NCI-H2107 (cell line): ENCODE results near the gene MAPRE2.

Source experiments
- DNase-seq: peaks from one replicate; lab custom pipeline; 2025; lab: John Stamatoyannopoulos, UW

Gene MAPRE2

DNA sequence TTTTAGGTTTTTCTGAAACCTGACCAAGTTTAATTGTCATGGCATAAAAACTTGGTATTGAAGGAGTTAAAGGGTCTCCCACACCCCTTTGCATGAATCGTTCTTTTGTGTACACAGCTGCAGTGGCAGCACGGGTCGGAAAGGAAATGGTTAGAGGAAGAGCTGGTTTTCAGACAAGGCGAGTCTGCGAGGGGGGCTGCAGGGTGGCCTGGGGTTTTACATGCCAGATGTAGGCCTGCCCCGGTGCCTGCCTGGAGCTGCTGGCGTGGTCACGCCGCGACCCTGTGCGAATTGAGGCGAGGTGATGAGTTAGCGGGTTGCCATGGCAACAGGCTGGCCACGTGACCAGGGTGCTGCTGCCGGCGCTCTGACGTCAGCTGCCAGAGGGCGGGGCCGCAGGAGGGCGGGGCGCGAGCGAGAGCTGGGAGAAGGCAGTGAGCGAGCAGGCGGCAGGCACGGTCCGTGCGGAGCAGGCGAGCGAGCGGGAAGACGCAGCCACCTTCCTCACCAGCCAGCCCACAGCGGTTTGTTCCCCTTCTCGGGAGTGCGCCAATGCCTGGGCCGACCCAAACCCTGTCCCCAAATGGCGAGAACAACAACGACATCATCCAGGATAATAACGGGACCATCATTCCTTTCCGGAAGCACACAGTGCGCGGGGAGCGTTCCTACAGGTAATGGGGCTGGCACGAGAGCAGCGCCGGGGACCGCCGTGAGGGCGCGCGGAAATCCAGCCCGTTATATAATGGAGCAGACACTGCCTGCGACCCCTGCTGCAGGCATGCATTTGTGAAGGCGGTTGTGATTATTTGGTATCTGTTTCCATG lies at the start of gene MAPRE2:
Gene MAPRE2 (plus strand): TSS at position 426 of the 827 bp plus-strand sequence. CDS start 127 bp downstream, at position 553.
- peak; percentile 82 for DNase-seq

DNA sequence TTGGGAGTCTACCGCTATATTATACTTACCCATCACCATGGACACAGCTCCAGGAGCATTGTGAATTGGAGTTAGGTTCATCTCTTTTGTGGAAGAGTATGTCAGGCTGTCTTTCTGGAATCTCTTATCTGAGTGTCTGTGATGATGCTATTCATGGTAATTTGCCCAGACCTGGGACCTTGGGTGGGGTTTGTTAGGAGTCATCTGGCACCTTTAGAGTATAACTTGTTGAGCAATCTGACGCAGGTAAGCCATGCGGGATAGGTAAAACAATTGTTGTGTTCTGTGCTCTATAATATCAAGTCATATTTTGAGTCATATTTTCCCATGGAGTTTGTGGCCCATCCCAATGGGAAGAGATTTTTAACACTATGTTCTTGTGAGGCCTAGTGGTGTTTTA lies 49.7 kb upstream of the MAPRE2 start:
- no peak for DNase-seq

GRCh38 chr18:34993289-34993688 lies 47.9 kb upstream of the MAPRE2 start:
- no peak for DNase-seq

GRCh38 chr18:34995746-34996145 lies 45.5 kb upstream of the MAPRE2 start:
- no peak for DNase-seq

GRCh38 chr18:34998661-34999060 lies 42.6 kb upstream of the MAPRE2 start:
- no peak for DNase-seq

GRCh38 chr18:34999756-35000289 lies 41.4 kb upstream of the MAPRE2 start:
- DNase-seq = no peak

- DNase-seq = no peak
These were observed 40.8 kb upstream of the MAPRE2 start for GRCh38 chr18:35000457-35000856.

- DNase-seq = no peak
These were observed 39.1 kb upstream of the MAPRE2 start for GRCh38 chr18:35002120-35002519.

DNA sequence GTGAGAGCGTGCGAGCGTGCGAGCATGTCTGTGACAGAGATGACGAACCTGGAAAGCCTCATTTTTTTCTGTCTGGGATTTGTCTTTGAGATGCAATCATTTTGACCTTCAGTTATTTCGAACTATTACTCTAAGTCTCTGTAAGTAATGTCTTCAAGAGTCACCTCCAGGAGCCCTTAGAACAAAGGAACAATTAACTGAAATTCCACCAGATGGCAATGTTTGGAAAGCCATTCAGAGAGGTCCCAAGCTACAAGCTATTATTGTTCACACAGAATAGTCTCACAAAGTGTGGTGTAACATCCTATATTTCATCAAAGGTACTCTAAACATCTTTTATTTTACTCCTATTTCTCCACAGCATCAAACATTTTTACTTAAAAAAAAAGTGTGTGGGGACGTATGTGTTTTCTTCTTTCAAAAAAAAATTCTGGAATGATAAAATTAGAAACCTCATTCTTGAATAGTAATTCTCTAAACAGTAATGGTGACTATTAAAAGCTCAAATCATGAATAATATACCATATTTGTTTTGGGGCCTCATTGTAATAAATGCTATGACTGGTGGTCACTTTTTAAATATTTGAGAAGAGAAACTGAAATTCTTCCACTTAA lies 35.1 kb upstream of the MAPRE2 start:
- DNase-seq = no peak

DNA sequence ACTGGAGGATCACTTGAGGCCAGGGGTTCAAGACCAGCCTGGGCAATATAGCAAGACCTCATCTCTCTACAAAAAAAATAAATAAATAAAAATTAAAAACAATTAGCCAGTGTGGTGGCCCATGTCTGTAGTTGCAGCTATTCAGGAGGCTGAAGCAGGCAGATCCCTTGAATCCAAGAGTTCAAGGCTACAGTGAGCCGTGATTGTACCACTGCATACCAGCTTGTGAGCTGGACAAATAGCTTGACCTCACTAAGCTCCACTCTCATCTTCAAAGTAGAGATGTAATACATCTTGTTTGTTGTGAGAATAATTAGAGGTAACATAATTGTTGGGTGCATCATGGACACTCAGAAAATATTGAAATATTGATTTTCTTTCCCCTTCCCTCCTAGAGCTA lies 31.1 kb upstream of the MAPRE2 start:
- no peak for DNase-seq

DNA sequence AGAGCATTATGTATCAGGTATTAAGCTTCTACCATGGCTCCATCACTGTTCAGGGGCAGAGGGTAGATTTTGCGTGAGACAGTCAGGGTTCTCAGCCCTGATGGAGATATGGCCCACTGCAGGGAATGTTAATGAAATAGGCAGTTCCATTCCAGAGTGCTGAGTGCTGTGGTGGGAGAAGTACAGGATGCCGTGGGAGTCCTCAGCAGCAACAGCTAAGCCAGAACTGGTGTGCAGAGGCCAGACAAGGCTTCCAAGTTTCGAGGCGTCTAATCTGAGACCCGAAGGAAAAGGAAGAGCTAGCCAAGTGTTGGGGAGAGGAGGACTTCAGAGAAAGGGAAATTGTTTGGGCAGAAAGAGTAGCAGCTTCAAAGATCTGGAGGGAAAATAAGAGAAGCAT lies 30.2 kb upstream of the MAPRE2 start:
- DNase-seq = no peak

GRCh38 chr18:35019933-35020332 lies 21.3 kb upstream of the MAPRE2 start:
- no peak for DNase-seq

- no peak for DNase-seq
These were observed 18.7 kb upstream of the MAPRE2 start for GRCh38 chr18:35022426-35023001.

GRCh38 chr18:35024196-35024595 lies 17.0 kb upstream of the MAPRE2 start:
- DNase-seq = no peak

DNA sequence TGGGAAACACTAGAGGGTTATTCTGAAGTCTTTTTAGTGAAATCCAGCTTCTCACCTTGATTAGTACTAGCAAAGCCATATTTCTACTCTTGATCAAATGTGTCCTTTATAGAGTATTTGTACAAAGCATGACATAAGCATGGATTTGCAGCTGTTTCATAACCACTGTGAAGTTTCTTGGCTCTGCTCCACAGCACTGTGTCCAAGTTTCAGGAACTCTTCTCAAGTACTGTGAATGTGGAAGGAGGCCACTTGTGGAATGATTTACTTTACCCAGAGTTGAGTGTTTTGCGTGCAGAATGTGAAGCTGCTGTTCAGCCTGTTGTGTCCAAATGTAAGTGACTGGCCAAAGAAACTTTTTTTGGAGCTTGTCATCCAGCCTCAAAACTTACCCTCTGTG lies 16.2 kb upstream of the MAPRE2 start:
- DNase-seq = no peak

- DNase-seq = no peak
These were observed 14.7 kb upstream of the MAPRE2 start for GRCh38 chr18:35026407-35027061.

DNA sequence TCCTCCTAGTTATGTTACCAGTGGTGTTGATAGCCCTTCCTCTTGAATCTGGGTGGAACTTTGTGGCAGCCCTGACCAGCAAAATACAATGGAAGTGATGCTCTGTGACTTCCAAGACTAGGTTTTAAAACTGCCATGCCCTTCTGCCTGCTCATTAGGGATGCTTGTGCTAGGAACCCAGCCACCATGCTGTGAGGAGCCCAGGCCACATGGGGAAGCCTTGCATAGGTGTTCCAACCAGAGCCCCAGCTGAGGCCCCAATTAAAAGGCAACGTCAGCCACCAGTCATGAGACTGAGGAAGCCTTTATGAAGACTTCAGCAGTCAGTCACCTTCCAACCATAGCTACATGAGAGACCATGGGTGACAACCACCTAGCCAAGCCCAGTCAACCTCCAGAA lies 14.0 kb upstream of the MAPRE2 start:
- no peak for DNase-seq

DNA sequence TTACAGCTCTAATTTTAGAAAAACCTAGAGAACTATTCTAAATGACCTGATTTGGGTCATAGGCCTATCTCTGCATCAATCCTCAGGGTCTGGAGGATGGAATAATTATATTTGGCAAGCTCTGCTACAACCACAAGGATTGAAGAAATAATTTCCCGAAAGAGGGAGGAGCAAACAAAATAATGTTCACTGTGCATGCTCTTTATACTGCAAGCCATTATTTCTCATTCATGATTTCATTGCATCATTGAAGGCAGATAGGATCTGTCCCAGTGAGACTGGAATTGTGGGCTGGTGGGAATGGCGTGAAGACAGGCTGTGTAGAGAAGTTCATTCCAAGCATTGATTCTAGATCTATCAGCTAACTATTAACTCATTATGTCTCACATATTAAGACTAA lies 12.7 kb upstream of the MAPRE2 start:
- no peak for DNase-seq

DNA sequence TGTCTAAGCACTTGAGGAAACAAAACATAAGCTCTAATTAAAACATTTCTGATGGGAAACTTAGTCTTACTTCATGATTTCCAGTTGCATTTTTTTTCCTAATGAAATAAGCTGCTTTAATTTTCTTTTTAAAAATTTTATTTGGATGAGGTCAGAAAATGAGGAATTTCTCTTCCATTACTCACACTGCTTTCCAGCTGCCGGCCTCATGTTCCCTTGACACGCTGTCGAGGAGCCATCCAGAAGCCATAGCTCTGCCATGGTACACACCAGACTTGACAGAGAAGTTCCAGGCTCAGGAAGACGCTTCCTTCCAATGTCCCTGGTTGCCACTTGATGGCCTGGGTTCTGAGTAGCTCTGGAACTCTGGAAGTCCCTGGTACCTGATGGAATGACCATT lies 12.1 kb upstream of the MAPRE2 start:
- DNase-seq = no peak

DNA sequence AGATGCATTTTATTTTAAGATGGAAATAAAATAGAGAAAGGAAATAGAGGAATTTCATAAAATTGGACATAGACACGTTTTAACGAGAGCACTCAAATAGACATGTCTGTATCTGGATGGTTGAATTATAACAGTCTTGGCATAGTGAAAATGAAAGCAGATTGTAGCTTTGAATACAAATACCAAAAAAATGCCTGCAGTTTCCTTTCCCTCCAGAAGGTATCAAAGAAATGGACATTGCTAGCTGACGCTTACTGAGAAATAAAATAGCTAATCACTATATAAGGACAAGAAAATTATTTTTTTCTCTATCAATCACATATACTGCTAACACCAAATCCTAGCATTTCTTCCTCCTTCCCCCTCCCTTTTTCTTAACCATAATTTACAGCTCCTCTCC lies 11.4 kb upstream of the MAPRE2 start:
- no peak for DNase-seq

DNA sequence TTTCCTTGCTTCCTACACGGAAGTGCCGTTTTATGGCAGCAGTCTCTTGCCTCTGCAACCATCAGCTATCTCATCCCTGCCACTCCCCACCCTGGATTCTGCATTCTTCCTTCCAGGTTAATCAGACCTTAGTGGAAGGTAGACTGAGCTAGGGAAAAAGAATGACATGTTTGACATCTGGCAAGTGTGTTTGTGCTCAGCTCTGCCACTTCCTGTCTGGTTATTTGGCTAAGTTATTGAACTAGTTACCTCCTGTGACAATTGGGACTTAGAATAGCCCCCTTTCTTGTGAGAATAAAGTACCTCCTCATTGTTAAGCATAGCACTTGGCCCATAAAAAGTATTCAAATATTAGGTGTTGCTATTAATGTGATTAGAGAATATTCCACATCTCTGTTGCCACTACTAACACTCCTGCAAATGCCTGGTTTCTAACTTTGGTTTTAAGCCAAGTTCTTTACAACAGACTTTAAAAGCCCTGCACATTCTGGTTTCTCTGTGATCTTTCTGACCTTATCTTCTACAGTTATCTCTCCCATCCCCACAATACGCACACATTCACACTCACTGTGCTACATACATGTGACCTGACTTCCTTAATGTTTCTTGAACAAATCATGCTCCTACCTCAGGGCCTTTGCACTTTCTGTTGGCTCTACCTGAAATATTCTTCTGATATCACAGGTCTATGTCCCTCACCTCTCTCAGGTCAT lies 10.8 kb upstream of the MAPRE2 start:
- no peak for DNase-seq

GRCh38 chr18:35032113-35032512 lies 9.1 kb upstream of the MAPRE2 start:
- DNase-seq = no peak
